Spleen (tissue), 13 donors: ENCODE data around the gene TLX1. TPM values are rescaled to one million over a fixed set of nuclear protein-coding genes. Genes with fewer than 3 reads are reported as not detected.

Experiments used
- DNase-seq: peaks from one replicate; pipeline ENCODE4 v3.0.0-alpha.2; 2020
- H3K27ac ChIP-seq, 8 donors: fragments of 200-600 bp; sonication (generic) in 7 of 8; 1 replicate in 4 of 8; 2 replicates in 4 of 8; pipeline versions ENCODE4 v1.5.0 to v1.8.0; 2016 to 2021; ENCODE audit warnings: inconsistent platforms in 4 of 8, mild to moderate bottlenecking in 4 of 8, moderate library complexity in 1 of 8
- H3K27me3 ChIP-seq, 7 donors: fragments of 200-600 bp; sonication (generic) in 6 of 7; replicated peaks in 1 of 7; 1 replicate in 4 of 7; 2 replicates in 3 of 7; pipeline versions ENCODE4 v1.5.0 to v1.8.0; 2016 to 2021; ENCODE audit warnings: inconsistent platforms in 3 of 7, mild to moderate bottlenecking in 1 of 7
- H3K36me3 ChIP-seq, 6 donors: fragments of 200-600 bp; sonication (generic) in 5 of 6; 1 replicate in 4 of 6; 2 replicates in 2 of 6; pipeline versions ENCODE4 v1.5.0 to v1.8.0; 2016 to 2021; ENCODE audit warnings: inconsistent platforms in 2 of 6
- H3K4me1 ChIP-seq, 6 donors: fragments of 200-600 bp; sonication (generic) in 5 of 6; 1 replicate in 3 of 6; 2 replicates in 3 of 6; pipeline versions ENCODE4 v1.5.0 to v1.8.0; 2016 to 2021; ENCODE audit warnings: inconsistent platforms in 3 of 6
- H3K4me3 ChIP-seq, 8 donors: fragments of 200-600 bp; sonication (generic) in 7 of 8; 1 replicate in 4 of 8; 2 replicates in 4 of 8; pipeline versions ENCODE4 v1.5.0 to v1.8.0; 2016 to 2021; ENCODE audit warnings: inconsistent platforms in 4 of 8, mild to moderate bottlenecking in 4 of 8, moderate library complexity in 2 of 8
- H3K9me3 ChIP-seq, 8 donors: fragments of 200-600 bp; sonication (generic) in 7 of 8; 1 replicate in 4 of 8; 2 replicates in 4 of 8; pipeline versions ENCODE4 v1.5.0 to v1.8.0; 2016 to 2021; ENCODE audit warnings: inconsistent platforms in 4 of 8
- POLR2A ChIP-seq, 3 donors: fragments of 450-650 bp; IDR thresholded peaks; one replicate each; pipeline ENCODE4 v1.5.1; 2017; ENCODE audit warnings: antibody characterized with exemption in 3 of 3, mild to moderate bottlenecking in 1 of 3
- POLR2AphosphoS5 ChIP-seq, 3 donors: sonication (generic); formaldehyde crosslinking; IDR thresholded peaks; one replicate each; pipeline ENCODE4 v1.5.1; 2017; ENCODE audit warnings: antibody characterized with exemption in 3 of 3
- WGBS, 5 donors: extraction: QIAGEN DNeasy Blood & Tissue Kit in 3 of 5; methylation state at CpG; one replicate each; pipeline versions ENCODE4 v1.1.5 to v1.1.7; 2013 to 2018; 5-methylcytosine and 5-hydroxymethylcytosine counted together
- intact Hi-C: fragments of 100-400 bp; cut with DNase I; formaldehyde crosslinking; loops from one replicate; pipeline ENCODE4 v1.15.0; 2023; ENCODE audit warnings: low total_unique reads
- long read RNA-seq, 2 donors: transcript quantifications; one replicate each; lab custom pipeline, GENCODE V29; 2026
- polyA plus RNA-seq, 3 donors: library from polyadenylated mRNA; stranded (reverse); fragments of 200-250 nt; gene quantifications; one replicate each; pipeline ENCODE4 v1.2.1, GENCODE V29; 2013
- total RNA-seq, 7 donors: library from RNA; depleted of rRNA in 3 of 7; stranded (reverse); fragments of >200 nt in 3 of 7; fragmentation: NEBNext Ultra II Directional in 4 of 7; extraction: Animal tissue kit (Norgen Biotek cat#: 25700) in 4 of 7; gene quantifications; one replicate each; pipeline versions ENCODE4 v1.1.0 to v1.2.1, GENCODE V29; 2016 to 2021
- TF ChIP-seq, protein P1 (sequence below), 11 experiments: fragments of 200-600 bp in 7 of 11; fragments of 450-650 bp in 4 of 11; sonication (generic) in 4 of 11; IDR thresholded peaks in 8 of 11; conservative IDR thresholded peaks in 3 of 11; 1 replicate in 7 of 11; 2 replicates in 4 of 11; pipeline versions ENCODE4 v1.4.0 to v1.8.0; 2016 to 2021; ENCODE audit warnings: antibody characterized with exemption in 11 of 11, inconsistent platforms in 4 of 11, mild to moderate bottlenecking in 1 of 11
- donor health status: healthy with polysubstance abuse.
- donor health status: DM: no; HTN: no; CAD: no; lungs with moderate emphysema.
- donor health status: DM: no; HTN: no; CAD: no.
- donor health status: Bipolar disorder and iron deficiency.
- donor health status: healthy.
- donor health status: DM: no; HTN: no; CAD: no.
- donor health status: DM: yes; HTN: yes; CAD: no.

The TLX1 gene
- 10 to 100 TPM; 21.0 to 91.5 (median 35.0) TPM for total RNA-seq
- polyA plus RNA-seq: 10 to 100 TPM in 1 of 3 donors, 1 to 10 TPM in 2; 5.7 to 11.7 (median 7.5) TPM
- long read RNA-seq, donor 1, transcript TLX1-201 (3 exons, 2,906 nt): major isoform, 59 of 75 reads
- long read RNA-seq, donor 1, partial matches to known transcripts: 10 of 75 reads
- long read RNA-seq, donor 1, other reads (novel, unspliced or antisense): 6 of 75 reads
- long read RNA-seq, donor 2, transcript TLX1-201 (3 exons, 2,906 nt): major isoform, 18 of 18 reads
- long read RNA-seq, donor 2, partial matches to known transcripts: 0 of 18 reads
- long read RNA-seq, donor 2, other reads (novel, unspliced or antisense): 0 of 18 reads

DNA sequence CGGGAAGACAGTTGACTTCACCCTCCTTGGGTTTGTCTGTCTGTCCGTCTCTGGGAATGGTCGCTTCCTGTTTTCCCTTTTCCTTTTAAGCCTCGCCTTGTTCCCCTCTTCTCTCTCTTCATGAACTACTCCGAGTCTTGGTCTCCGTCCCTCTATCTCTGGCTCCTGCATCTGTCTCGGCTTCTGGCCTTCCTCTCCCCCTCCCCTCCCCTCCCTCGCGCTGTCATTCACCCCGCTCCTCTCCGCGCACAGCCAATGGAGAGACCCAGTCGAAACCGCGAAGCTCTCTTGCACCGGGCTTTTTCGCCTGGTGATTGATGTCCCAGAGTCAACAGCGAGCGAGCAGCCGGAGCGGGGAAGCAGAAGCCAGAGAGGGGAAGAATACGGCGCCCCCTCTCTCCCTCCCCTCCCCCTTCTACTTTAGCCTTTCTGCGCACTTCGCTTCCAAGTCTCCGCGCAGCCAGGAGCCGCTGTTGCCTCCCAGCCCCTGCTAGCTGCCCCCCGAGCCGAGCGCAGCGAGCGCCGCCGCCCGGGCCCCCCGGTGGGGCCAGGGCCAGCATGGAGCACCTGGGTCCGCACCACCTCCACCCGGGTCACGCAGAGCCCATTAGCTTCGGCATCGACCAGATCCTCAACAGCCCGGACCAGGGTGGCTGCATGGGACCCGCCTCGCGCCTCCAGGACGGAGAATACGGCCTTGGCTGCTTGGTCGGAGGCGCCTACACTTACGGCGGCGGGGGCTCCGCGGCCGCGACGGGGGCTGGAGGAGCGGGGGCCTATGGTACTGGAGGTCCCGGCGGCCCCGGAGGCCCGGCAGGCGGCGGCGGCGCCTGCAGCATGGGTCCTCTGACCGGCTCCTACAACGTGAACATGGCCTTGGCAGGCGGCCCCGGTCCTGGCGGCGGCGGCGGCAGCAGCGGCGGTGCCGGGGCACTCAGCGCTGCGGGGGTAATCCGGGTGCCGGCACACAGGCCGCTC lies at the start of gene TLX1:
TSS of gene TLX1 (plus strand) at position 317 of the 978 bp plus-strand sequence. CDS start at position 559, 242 bp downstream.
- no peak for DNase-seq
- peak within 1 kb of the TSS; percentile 30 to 67 (median 38) for H3K4me3 ChIP-seq

DNA sequence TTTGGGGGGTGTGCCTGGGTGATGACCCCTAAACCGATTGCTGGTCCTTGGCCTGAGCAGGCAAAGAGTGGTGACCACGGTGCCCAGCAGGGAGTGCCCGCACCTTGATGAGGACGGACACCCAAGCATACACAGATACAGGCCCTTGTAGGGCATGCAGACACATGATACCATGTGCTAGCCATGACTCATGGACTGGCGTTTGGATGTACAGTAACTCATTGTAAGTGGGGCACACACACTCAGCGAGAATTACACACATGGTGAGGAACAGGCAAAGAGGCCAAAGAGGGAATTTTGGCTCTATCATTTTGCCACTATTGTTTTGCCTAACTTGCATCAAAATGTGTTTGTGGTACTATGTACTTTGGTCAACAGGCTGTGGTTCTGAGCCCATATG lies 45.3 kb upstream of the TLX1 start:
- WGBS, 5 donors: 76 to 91% (median 81%) methylated on average over 6 of the region's 6 CpGs
- Histone ChIP-seq H3K4me3 (no peak overlapping the region), H3K4me1 (peaks cover 0 to 16% (median 6%) of the 10 kb centered on the region in 6 donors), H3K27me3 (peaks cover 0 to 99% (median 28%) of the 10 kb centered on the region in 7 donors), H3K27ac (no peak overlapping the region), H3K9me3 (no peaks in the 10 kb centered on the region), H3K36me3 (no peaks in the 10 kb centered on the region)
- TF ChIP-seq, protein P1, sequence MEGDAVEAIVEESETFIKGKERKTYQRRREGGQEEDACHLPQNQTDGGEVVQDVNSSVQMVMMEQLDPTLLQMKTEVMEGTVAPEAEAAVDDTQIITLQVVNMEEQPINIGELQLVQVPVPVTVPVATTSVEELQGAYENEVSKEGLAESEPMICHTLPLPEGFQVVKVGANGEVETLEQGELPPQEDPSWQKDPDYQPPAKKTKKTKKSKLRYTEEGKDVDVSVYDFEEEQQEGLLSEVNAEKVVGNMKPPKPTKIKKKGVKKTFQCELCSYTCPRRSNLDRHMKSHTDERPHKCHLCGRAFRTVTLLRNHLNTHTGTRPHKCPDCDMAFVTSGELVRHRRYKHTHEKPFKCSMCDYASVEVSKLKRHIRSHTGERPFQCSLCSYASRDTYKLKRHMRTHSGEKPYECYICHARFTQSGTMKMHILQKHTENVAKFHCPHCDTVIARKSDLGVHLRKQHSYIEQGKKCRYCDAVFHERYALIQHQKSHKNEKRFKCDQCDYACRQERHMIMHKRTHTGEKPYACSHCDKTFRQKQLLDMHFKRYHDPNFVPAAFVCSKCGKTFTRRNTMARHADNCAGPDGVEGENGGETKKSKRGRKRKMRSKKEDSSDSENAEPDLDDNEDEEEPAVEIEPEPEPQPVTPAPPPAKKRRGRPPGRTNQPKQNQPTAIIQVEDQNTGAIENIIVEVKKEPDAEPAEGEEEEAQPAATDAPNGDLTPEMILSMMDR (IDR thresholded peaks at IDR 0.05 in 8 of 11, conservative IDR thresholded peaks at IDR 0.05 in 3 of 11): no peak
- TF ChIP-seq POLR2A (IDR thresholded peaks at IDR 0.05) (no peak), POLR2AphosphoS5 (IDR thresholded peaks at IDR 0.05) (no peak)
- DNase-seq: no peak
- intact Hi-C loops: no loop called here

More for the DNA sequence above, at the start of gene TLX1:
- TF ChIP-seq POLR2A (IDR thresholded peaks at IDR 0.05) (peak in 1 of 3 donors; percentile 11), POLR2AphosphoS5 (IDR thresholded peaks at IDR 0.05) (peak; percentile 49 to 81 (median 75))
- TF ChIP-seq, protein P1 (IDR thresholded peaks at IDR 0.05 in 8 of 11, conservative IDR thresholded peaks at IDR 0.05 in 3 of 11): no peak
- intact Hi-C loops: no loop called here
- no peaks in the 10 kb centered on the region for H3K9me3 ChIP-seq
- 2 to 5% (median 2%) methylated on average over 44 to 83 of the region's 83 CpGs for WGBS, 5 donors
- peak within 1 kb of the TSS; percentile 4 to 87 (median 80) for H3K27ac ChIP-seq
- peaks cover 2 to 100% (median 81%) of the 10 kb centered on the region in 7 donors for H3K27me3 ChIP-seq
- peaks cover 0 to 5% (median 0%) of the 10 kb centered on the region in 6 donors for H3K36me3 ChIP-seq
- peaks cover 21 to 55% (median 45%) of the 10 kb centered on the region in 6 donors for H3K4me1 ChIP-seq

DNA sequence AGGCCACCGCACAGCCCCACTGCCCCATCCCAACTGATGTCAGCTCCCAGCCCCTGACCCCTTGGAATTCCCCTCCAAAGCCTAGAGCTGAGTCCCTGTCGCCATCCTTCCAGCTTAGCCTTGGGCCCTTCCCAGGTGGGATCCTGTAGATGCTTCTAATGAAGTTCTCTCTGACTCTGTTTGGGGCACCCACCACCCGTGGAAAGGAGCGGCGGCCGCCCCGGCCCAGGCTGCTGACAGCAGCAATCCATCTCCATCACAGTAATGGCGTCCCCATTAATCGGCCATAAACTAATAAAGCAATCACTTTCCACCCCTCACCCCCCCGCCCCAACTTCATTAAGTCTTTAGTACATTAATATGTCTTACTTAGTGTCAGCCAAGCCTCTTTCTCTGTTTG lies 43.7 kb upstream of the TLX1 start:
- Histone ChIP-seq H3K27me3 (peaks cover 0 to 98% (median 28%) of the 10 kb centered on the region in 7 donors), H3K36me3 (no peaks in the 10 kb centered on the region), H3K9me3 (no peaks in the 10 kb centered on the region), H3K4me1 (peaks cover 0 to 21% (median 11%) of the 10 kb centered on the region in 6 donors), H3K27ac (no peak overlapping the region), H3K4me3 (no peak overlapping the region)
- no peak for DNase-seq
- WGBS, 5 donors: 35 to 41% (median 41%) methylated on average over 10 of the region's 10 CpGs
- no peak for TF ChIP-seq POLR2A (IDR thresholded peaks at IDR 0.05)
- TF ChIP-seq POLR2AphosphoS5 (IDR thresholded peaks at IDR 0.05): no peak
- TF ChIP-seq, protein P1 (IDR thresholded peaks at IDR 0.05 in 8 of 11, conservative IDR thresholded peaks at IDR 0.05 in 3 of 11): no peak
- intact Hi-C loops: no loop called here
